ENCODE results near the gene ST6GALNAC3.
"Not testable (repeated sequence)": the region's sequence is repeated elsewhere in the genome, so short reads cannot be mapped to it uniquely, and the experiment has no call there.

The ST6GALNAC3 gene

GRCh38 chr1:76105372-76105771 is 30.8 kb downstream of the ST6GALNAC3 start:
- in situ Hi-C loops (cut with MboI; ENCODE audit: low sequenced_read_pairs): no loop called here

GRCh38 chr1:76106251-76106650 is 31.7 kb downstream of the ST6GALNAC3 start:
- in situ Hi-C loops (cut with MboI; ENCODE audit: low sequenced_read_pairs): no loop called here

GRCh38 chr1:76106719-76107235 is 32.2 kb downstream of the ST6GALNAC3 start:
- in situ Hi-C loops (cut with MboI; ENCODE audit: low sequenced_read_pairs): no loop called here

- in situ Hi-C loops (cut with MboI; ENCODE audit: low sequenced_read_pairs): no loop called here
Observed at GRCh38 chr1:76109404-76109803, 34.9 kb downstream of the ST6GALNAC3 start.

GRCh38 chr1:76109901-76110560 is 35.5 kb downstream of the ST6GALNAC3 start:
- in situ Hi-C loops (cut with MboI; ENCODE audit: low sequenced_read_pairs): no loop called here

- in situ Hi-C loops (cut with MboI; ENCODE audit: low sequenced_read_pairs): no loop called here
Observed at GRCh38 chr1:76110666-76111065, 36.1 kb downstream of the ST6GALNAC3 start.

GRCh38 chr1:76112321-76112720 is 37.8 kb downstream of the ST6GALNAC3 start:
- in situ Hi-C loops (cut with MboI; ENCODE audit: low sequenced_read_pairs): not testable (repeated sequence)

- in situ Hi-C loops (cut with MboI; ENCODE audit: low sequenced_read_pairs): no loop called here
Observed at GRCh38 chr1:76113446-76113845, 38.9 kb downstream of the ST6GALNAC3 start.

GRCh38 chr1:76115171-76115570 is 40.6 kb downstream of the ST6GALNAC3 start:
- in situ Hi-C loops (cut with MboI; ENCODE audit: low sequenced_read_pairs): no loop called here

- in situ Hi-C loops (cut with MboI; ENCODE audit: low sequenced_read_pairs): no loop called here
Observed at GRCh38 chr1:76121850-76122249, 47.3 kb downstream of the ST6GALNAC3 start.

GRCh38 chr1:76122271-76122670 is 47.7 kb downstream of the ST6GALNAC3 start:
- in situ Hi-C loops (cut with MboI; ENCODE audit: low sequenced_read_pairs): no loop called here

GRCh38 chr1:76123411-76124064 is 49.0 kb downstream of the ST6GALNAC3 start:
- in situ Hi-C loops (cut with MboI; ENCODE audit: low sequenced_read_pairs): not testable (repeated sequence)

GRCh38 chr1:76124196-76124595 is 49.6 kb downstream of the ST6GALNAC3 start:
- in situ Hi-C loops (cut with MboI; ENCODE audit: low sequenced_read_pairs): no loop called here

- in situ Hi-C loops (cut with MboI; ENCODE audit: low sequenced_read_pairs): no loop called here
Observed at GRCh38 chr1:76125473-76126219, 51.1 kb downstream of the ST6GALNAC3 start.

GRCh38 chr1:76128096-76128495 is 53.5 kb downstream of the ST6GALNAC3 start:
- in situ Hi-C loops (cut with MboI; ENCODE audit: low sequenced_read_pairs): no loop called here

GRCh38 chr1:76129731-76130130 is 55.2 kb downstream of the ST6GALNAC3 start:
- in situ Hi-C loops (cut with MboI; ENCODE audit: low sequenced_read_pairs): no loop called here

GRCh38 chr1:76130992-76131391 is 56.4 kb downstream of the ST6GALNAC3 start:
- in situ Hi-C loops (cut with MboI; ENCODE audit: low sequenced_read_pairs): no loop called here

- in situ Hi-C loops (cut with MboI; ENCODE audit: low sequenced_read_pairs): no loop called here
Observed at GRCh38 chr1:76133977-76134376, 59.4 kb downstream of the ST6GALNAC3 start.

GRCh38 chr1:76135835-76136234 is 61.3 kb downstream of the ST6GALNAC3 start:
- in situ Hi-C loops (cut with MboI; ENCODE audit: low sequenced_read_pairs): no loop called here

GRCh38 chr1:76136894-76137293 is 62.3 kb downstream of the ST6GALNAC3 start:
- in situ Hi-C loops (cut with MboI; ENCODE audit: low sequenced_read_pairs): no loop called here

- in situ Hi-C loops (cut with MboI; ENCODE audit: low sequenced_read_pairs): no loop called here
Observed at GRCh38 chr1:76137746-76138145, 63.2 kb downstream of the ST6GALNAC3 start.

GRCh38 chr1:76138217-76138616 is 63.7 kb downstream of the ST6GALNAC3 start:
- in situ Hi-C loops (cut with MboI; ENCODE audit: low sequenced_read_pairs): no loop called here
